Adrenal gland (tissue), 12 donors: ENCODE data around the gene TCEA2. TPM values are rescaled to one million over a fixed set of nuclear protein-coding genes. Genes with fewer than 3 reads are reported as not detected.
"Not testable (repeated sequence)": the region's sequence is repeated elsewhere in the genome, so short reads cannot be mapped to it uniquely, and the experiment has no call there.

Experiments used
- DNase-seq, 7 donors: peaks; one replicate each; pipeline ENCODE4 v3.0.0-alpha.2; 2019 to 2020
- H3K27ac ChIP-seq, 5 donors: fragments of 200-600 bp; sonication (generic) in 4 of 5; 1 replicate in 3 of 5; 2 replicates in 2 of 5; pipeline versions ENCODE4 v1.5.1 to v1.8.0; 2016 to 2020; ENCODE audit warnings: mild to moderate bottlenecking in 1 of 5
- H3K27me3 ChIP-seq: fragments of 200-600 bp; 2 replicates; pipeline ENCODE4 v1.8.0; 2021
- H3K36me3 ChIP-seq, 2 donors: fragments of 200-600 bp; replicated peaks in 1 of 2; 1 replicate in 1 of 2; 2 replicates in 1 of 2; pipeline versions ENCODE4 v1.5.1 to v1.8.0; 2018 to 2022
- H3K4me1 ChIP-seq, 2 donors: fragments of 200-600 bp; replicated peaks in 1 of 2; 1 replicate in 1 of 2; 2 replicates in 1 of 2; pipeline versions ENCODE4 v1.5.1 to v1.8.0; 2018 to 2021
- H3K4me3 ChIP-seq, 4 donors: fragments of 200-600 bp; sonication (generic) in 3 of 4; one replicate each; pipeline ENCODE4 v1.5.1; 2016 to 2018
- H3K9me3 ChIP-seq, 3 donors: fragments of 200-600 bp; sonication (generic) in 1 of 3; replicated peaks in 1 of 3; 1 replicate in 2 of 3; 2 replicates in 1 of 3; pipeline versions ENCODE4 v1.5.1 to v1.8.0; 2016 to 2021
- POLR2A ChIP-seq, 2 donors: fragments of 450-650 bp; IDR thresholded peaks; one replicate each; pipeline ENCODE4 v1.6.1; 2017; ENCODE audit warnings: antibody characterized with exemption in 2 of 2, mild to moderate bottlenecking in 2 of 2, moderate library complexity in 1 of 2
- WGBS, 4 donors: extraction: QIAGEN DNeasy Blood & Tissue Kit in 2 of 4; methylation state at CpG; one replicate each; pipeline versions ENCODE4 v1.1.5 to v1.1.7; 2013 to 2017; 5-methylcytosine and 5-hydroxymethylcytosine counted together
- intact Hi-C, 2 donors: fragments of 100-400 bp; cut with DNase I; formaldehyde crosslinking; loops; one replicate each; pipeline versions ENCODE4 v1.14.1 to v1.15.0; 2022 to 2023
- polyA plus RNA-seq, 3 donors: library from polyadenylated mRNA; stranded (reverse); fragments of 200-250 nt in 2 of 3; fragments of 350-450 nt in 1 of 3; fragmentation: Illumina TruSeq in 1 of 3; extraction: RNeasy Lipid Tissue Mini Kit (QIAGEN cat#74804) in 1 of 3; gene quantifications; one replicate each; pipeline ENCODE4 v1.2.3, GENCODE V29; 2013 to 2014
- total RNA-seq, 9 donors: library from RNA; depleted of rRNA in 4 of 9; stranded (reverse); fragments of >200 nt in 4 of 9; fragments of 120-200 nt in 1 of 9; fragmentation: NEBNext Ultra II Directional in 1 of 9; extraction: Animal tissue kit (Norgen Biotek cat#: 25700) in 1 of 9; gene quantifications; one replicate each; pipeline versions ENCODE4 v1.1.0 to v1.2.4, GENCODE V29; 2013 to 2023
- TF ChIP-seq, protein P1 (sequence below), 6 experiments: fragments of 450-650 bp in 4 of 6; fragments of 200-600 bp in 2 of 6; sonication (generic) in 1 of 6; IDR thresholded peaks; 1 replicate in 5 of 6; 2 replicates in 1 of 6; pipeline versions ENCODE4 v1.5.1 to v1.8.0; 2016 to 2021; ENCODE audit warnings: antibody characterized with exemption in 6 of 6, mild to moderate bottlenecking in 2 of 6, moderate library complexity in 1 of 6
- donor health status: healthy with polysubstance abuse.
- donor health status: Bipolar disorder and iron deficiency.
- donor health status: DM: yes; HTN: yes; CAD: no.
- donor health status: DM: no; HTN: no; CAD: no.
- donor health status: DM: no; HTN: no; CAD: no.
- donor health status: DM: yes; HTN: yes; CAD: no.

The TCEA2 gene
- total and polyA plus RNA-seq, 12 donors, result 12.6 to 184 (median 53.7) TPM

GRCh38 chr20:64083804-64084684 lies 21.0 kb downstream of the TCEA2 start, which contains the start of gene LKAAEAR1:
Gene LKAAEAR1, minus strand, starts transcription at chr20:64084398. Its CDS starts 179 bp downstream, at chr20:64084219.
- intact Hi-C loops, result no loop called here
- no peak within 1 kb of the TSS for H3K27ac ChIP-seq
- H3K4me1 ChIP-seq, result peaks cover 10 to 22% of the 10 kb centered on the region in 2 donors
- WGBS, 4 donors, result 3 to 11% (median 5%) methylated on average over 3 to 82 of the region's 86 CpGs
- DNase-seq, result no peak
- TF ChIP-seq, protein P1, sequence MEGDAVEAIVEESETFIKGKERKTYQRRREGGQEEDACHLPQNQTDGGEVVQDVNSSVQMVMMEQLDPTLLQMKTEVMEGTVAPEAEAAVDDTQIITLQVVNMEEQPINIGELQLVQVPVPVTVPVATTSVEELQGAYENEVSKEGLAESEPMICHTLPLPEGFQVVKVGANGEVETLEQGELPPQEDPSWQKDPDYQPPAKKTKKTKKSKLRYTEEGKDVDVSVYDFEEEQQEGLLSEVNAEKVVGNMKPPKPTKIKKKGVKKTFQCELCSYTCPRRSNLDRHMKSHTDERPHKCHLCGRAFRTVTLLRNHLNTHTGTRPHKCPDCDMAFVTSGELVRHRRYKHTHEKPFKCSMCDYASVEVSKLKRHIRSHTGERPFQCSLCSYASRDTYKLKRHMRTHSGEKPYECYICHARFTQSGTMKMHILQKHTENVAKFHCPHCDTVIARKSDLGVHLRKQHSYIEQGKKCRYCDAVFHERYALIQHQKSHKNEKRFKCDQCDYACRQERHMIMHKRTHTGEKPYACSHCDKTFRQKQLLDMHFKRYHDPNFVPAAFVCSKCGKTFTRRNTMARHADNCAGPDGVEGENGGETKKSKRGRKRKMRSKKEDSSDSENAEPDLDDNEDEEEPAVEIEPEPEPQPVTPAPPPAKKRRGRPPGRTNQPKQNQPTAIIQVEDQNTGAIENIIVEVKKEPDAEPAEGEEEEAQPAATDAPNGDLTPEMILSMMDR (IDR thresholded peaks at IDR 0.05), result no peak
- no peak for TF ChIP-seq POLR2A (IDR thresholded peaks at IDR 0.05)
- no peaks in the 10 kb centered on the region for H3K36me3 ChIP-seq
- H3K4me3 ChIP-seq, result peak within 1 kb of the TSS in 2 of 4 donors; percentile 28 to 58
- H3K9me3 ChIP-seq, result no peaks in the 10 kb centered on the region
- H3K27me3 ChIP-seq, result no peaks in the 10 kb centered on the region

DNA sequence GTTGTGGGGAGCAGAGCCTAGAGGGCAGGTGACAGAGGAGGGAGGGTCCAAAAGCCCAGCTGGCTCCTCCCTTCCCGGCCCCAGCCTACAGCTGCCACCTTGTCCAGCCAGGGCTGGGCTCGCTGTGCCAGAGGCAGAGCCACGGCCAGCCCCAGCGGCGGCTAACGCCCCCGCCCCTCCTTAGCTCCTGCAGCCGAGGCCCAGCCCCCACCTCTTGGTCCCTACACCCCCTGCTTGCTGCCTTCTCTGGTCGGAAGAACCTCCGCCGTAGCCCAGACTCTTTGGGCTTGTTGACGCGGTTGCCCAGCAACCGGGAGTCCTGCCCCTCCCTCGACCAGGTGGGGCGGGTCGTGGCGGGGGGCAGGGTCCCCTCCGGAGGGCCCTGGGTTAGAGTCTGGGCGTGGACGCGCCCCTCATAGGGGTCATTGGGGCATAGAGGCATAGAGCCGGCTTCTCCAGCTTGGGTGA lies 21.7 kb downstream of the TCEA2 start:
- Histone ChIP-seq H3K27ac (no peak overlapping the region), H3K9me3 (no peaks in the 10 kb centered on the region), H3K4me3 (no peak overlapping the region), H3K36me3 (no peaks in the 10 kb centered on the region), H3K4me1 (peaks cover 6 to 18% of the 10 kb centered on the region in 2 donors), H3K27me3 (no peaks in the 10 kb centered on the region)
- intact Hi-C loops, result no loop called here
- DNase-seq, result no peak
- WGBS, 4 donors, result 8 to 50% (median 15%) methylated on average over 3 to 23 of the region's 23 CpGs
- TF ChIP-seq, protein P1 (IDR thresholded peaks at IDR 0.05), result no peak
- no peak for TF ChIP-seq POLR2A (IDR thresholded peaks at IDR 0.05)

DNA sequence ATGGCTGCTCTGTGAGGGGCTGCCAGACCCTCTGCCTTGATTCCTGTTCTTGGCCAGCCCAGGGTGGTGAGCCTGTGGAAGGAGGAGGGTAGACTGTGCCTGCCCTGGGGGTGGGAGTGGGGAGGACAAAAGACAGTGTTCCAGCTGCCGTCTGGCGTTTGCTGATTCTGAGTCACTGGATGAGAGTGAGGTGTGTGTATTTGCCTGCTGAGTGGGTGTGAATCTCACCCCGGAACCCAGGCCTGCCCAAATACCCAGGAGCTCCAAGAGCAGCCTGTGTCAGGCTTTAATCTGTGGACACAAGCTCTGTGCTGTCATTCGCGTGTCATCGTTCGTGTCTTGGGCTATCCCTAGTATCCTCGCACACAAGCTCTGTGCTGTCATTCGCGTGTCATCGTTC lies 23.8 kb downstream of the TCEA2 start:
- TF ChIP-seq, protein P1 (IDR thresholded peaks at IDR 0.05), result no peak
- no peak for TF ChIP-seq POLR2A (IDR thresholded peaks at IDR 0.05)
- Histone ChIP-seq H3K9me3 (no peaks in the 10 kb centered on the region), H3K36me3 (no peaks in the 10 kb centered on the region), H3K4me3 (no peak overlapping the region), H3K27ac (no peak overlapping the region), H3K4me1 (peaks cover 6 to 18% of the 10 kb centered on the region in 2 donors), H3K27me3 (no peaks in the 10 kb centered on the region)
- no peak for DNase-seq
- intact Hi-C loops, result no loop called here
- WGBS, 4 donors, result 79 to 100% (median 89%) methylated on average over 3 to 10 of the region's 11 CpGs

- H3K36me3 ChIP-seq, DNase-seq, H3K27me3 ChIP-seq, H3K9me3 ChIP-seq, intact Hi-C loops, H3K27ac ChIP-seq, H3K4me3 ChIP-seq: not testable (repeated sequence)
- peaks cover 6 to 18% of the 10 kb centered on the region in 2 donors for H3K4me1 ChIP-seq
- WGBS, 4 donors, result 94 to 97% (median 96%) methylated on average over 6 to 10 of the region's 36 CpGs
Observed at GRCh38 chr20:64087226-64087825, 24.3 kb downstream of the TCEA2 start.

- H3K27ac ChIP-seq, H3K27me3 ChIP-seq, DNase-seq, H3K36me3 ChIP-seq, H3K4me3 ChIP-seq, intact Hi-C loops, H3K9me3 ChIP-seq: not testable (repeated sequence)
- H3K4me1 ChIP-seq, result peaks cover 6 to 10% of the 10 kb centered on the region in 2 donors
Observed at GRCh38 chr20:64088586-64088985, 25.6 kb downstream of the TCEA2 start.
